Keratinocyte (primary cell): Measurements from ENCODE around the gene FILIP1.

Experiments used
- CTCF ChIP-seq, 3 experiments: IDR thresholded peaks in 1 of 3; conservative IDR thresholded peaks in 1 of 3; optimal IDR thresholded peaks in 1 of 3; 2 replicates in 2 of 3; 3 replicates in 1 of 3; pipeline versions ENCODE3 to v1.5.1; 2011; ENCODE audit warnings: low read length in 3 of 3, mild to moderate bottlenecking in 3 of 3, moderate library complexity in 2 of 3, control low read depth in 1 of 3, inconsistent platforms in 1 of 3; ENCODE audit not compliant: insufficient read depth in 2 of 3; ENCODE audit errors: extremely low read depth in 1 of 3
- EZH2 ChIP-seq: IDR thresholded peaks from one replicate; pipeline ENCODE4 v1.6.1; 2012; ENCODE audit warnings: inconsistent platforms, mild to moderate bottlenecking, low read length, moderate library complexity

GRCh38 chr6:75306064-75306463 is 187.5 kb downstream of the FILIP1 start:
- TF ChIP-seq CTCF (optimal IDR thresholded peaks at IDR 0.05 in 1 of 3, IDR thresholded peaks at IDR 0.05 in 1 of 3, conservative IDR thresholded peaks at IDR 0.05 in 1 of 3; ENCODE audit: extremely low read depth in 1 of 3, insufficient read depth in 2 of 3, low read length in 3 of 3) (no peak), EZH2 (no peak)
